Mucosa of rectum (tissue), 2 donors: ENCODE measurements around the gene CHST3.
A peak's percentile ranks its signal among the peaks of the same experiment; 100 is the strongest.
"Not testable (repeated sequence)": the region's sequence is repeated elsewhere in the genome, so short reads cannot be mapped to it uniquely, and the experiment has no call there.

Source experiments
- H3K27ac ChIP-seq, 2 donors: one replicate each; pipeline ENCODE4 v1.7.0; 2013; ENCODE audit warnings: inconsistent platforms in 2 of 2, low read depth in 2 of 2, low read length in 2 of 2
- H3K27me3 ChIP-seq, 2 donors: one replicate each; pipeline ENCODE4 v1.7.0; 2013; ENCODE audit warnings: low read length in 2 of 2; ENCODE audit not compliant: control insufficient read depth in 2 of 2, insufficient read depth in 2 of 2
- H3K36me3 ChIP-seq, 2 donors: one replicate each; pipeline ENCODE4 v1.7.0; 2013; ENCODE audit warnings: low read length in 2 of 2; ENCODE audit not compliant: control insufficient read depth in 2 of 2, insufficient read depth in 2 of 2
- H3K4me1 ChIP-seq, 2 donors: one replicate each; pipeline ENCODE4 v1.7.0; 2013; ENCODE audit warnings: low read length in 2 of 2, mild to moderate bottlenecking in 1 of 2; ENCODE audit not compliant: control insufficient read depth in 2 of 2, insufficient read depth in 2 of 2
- H3K4me3 ChIP-seq, 2 donors: one replicate each; pipeline ENCODE4 v1.7.0; 2013; ENCODE audit warnings: low read length in 2 of 2
- H3K9ac ChIP-seq, 2 donors: one replicate each; pipeline ENCODE4 v1.7.0; 2013; ENCODE audit warnings: low read length in 2 of 2, low read depth in 1 of 2, mild to moderate bottlenecking in 1 of 2
- H3K9me3 ChIP-seq, 2 donors: one replicate each; pipeline ENCODE4 v1.7.0; 2013; ENCODE audit warnings: low read length in 2 of 2; ENCODE audit not compliant: control insufficient read depth in 2 of 2
- donor health status: healthy.
- donor health status: Normal muscosa, but diverticular disease.

The CHST3 gene

DNA sequence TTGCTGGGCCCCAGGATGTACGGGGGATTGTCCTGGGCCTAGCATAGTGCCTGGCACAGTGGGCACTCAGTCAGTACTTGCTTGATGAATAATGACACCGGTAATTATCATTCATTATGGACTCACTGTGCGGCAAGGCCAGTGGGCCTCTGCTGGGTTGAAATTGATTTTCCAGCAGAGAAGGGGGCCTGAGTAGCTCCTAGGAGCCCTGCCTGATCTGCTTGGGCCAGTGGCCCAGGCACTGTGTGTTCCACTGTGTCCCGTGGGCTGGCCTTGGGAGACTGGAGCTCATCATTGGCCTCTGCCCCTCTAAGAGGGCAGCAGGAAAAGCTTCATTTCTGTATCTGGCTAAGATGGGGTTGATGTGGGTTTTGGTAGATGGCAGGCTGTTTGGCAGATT lies 1.4 kb downstream of the CHST3 start:
- H3K27ac ChIP-seq, result peak overlapping the region in 1 of 2 donors; percentile 26
- H3K9ac ChIP-seq, result peak overlapping the region; percentile 24 to 74
- H3K4me3 ChIP-seq, result peak overlapping the region; percentile 53 to 72
- no peaks in the 10 kb centered on the region for H3K9me3 ChIP-seq
- H3K36me3 ChIP-seq, result no peaks in the 10 kb centered on the region
- peaks cover 6 to 10% of the 10 kb centered on the region in 2 donors for H3K4me1 ChIP-seq
- peaks cover 13 to 23% of the 10 kb centered on the region in 2 donors for H3K27me3 ChIP-seq

DNA sequence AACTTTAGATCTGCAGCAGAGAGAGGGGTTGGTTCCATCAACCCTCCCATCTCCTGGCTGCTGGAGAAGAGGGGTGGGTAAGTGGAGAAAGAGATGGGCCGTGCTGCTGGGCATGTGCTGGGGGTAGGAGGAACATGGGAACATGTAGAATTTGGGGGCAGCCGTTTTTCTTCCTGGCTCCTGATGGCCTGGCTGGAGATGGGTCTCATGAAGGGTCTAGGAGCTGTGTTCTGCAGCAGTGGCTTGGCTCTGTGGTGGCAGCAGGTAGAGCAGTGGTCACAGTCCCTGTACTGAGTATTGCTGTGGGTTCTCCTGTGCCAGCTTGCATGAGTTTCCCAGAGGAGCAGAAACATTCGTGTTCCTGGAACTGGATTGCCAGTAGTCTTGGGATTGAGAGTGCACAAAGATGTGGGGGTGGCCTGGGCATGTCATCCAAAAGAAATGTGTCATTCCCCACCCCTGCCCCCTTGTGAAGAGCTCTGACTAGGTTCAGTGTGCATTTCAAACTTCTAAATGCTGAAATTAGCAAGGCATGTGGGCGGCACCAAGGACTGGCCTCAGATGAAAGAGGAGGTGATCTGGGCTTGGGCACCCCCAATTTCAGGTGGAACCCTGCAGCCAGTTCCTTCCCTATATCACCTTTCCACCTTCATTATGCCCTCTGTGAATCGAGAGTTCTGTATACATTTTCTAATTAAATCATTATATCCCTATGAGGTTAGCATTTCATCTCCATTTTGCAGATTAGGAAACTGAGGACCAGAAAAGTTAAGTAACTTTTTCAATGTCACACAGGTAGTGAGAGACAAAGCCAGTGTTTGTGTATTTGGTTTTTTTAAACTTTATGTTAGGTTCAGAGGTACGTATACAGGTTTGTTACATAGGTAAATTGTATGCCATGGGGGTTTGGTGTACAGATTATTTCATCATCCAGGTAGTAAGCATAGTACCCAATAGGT lies 2.1 kb downstream of the CHST3 start:
- no peak overlapping the region for H3K4me3 ChIP-seq
- no peak overlapping the region for H3K9ac ChIP-seq
- peaks cover 13 to 23% of the 10 kb centered on the region in 2 donors for H3K27me3 ChIP-seq
- H3K4me1 ChIP-seq, result peaks cover 6 to 12% of the 10 kb centered on the region in 2 donors
- H3K36me3 ChIP-seq, result no peaks in the 10 kb centered on the region
- H3K9me3 ChIP-seq, result no peaks in the 10 kb centered on the region
- no peak overlapping the region for H3K27ac ChIP-seq

DNA sequence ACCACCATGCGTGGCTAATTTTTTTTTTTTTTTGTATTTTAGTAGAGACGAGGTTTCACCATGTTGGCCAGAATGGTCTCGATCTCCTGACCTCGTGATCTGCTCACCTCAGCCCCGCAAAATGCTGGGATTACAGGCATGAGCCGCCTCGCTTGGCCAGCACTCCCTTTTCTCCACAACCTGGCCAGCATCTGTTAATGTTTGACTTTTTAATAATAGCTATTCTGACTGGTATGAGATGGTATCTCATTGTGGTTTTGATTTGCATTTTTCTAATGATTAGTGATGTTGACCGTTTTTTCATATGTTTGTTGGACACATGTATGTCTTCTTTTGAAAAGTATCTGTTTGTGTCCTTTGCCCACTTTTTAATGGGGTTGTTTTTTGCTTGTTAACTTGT lies 3.8 kb downstream of the CHST3 start:
- H3K36me3 ChIP-seq, H3K9me3 ChIP-seq, H3K9ac ChIP-seq, H3K4me3 ChIP-seq, H3K27ac ChIP-seq: not testable (repeated sequence)
- peaks cover 9 to 21% of the 10 kb centered on the region in 2 donors for H3K27me3 ChIP-seq
- peaks cover 6 to 12% of the 10 kb centered on the region in 2 donors for H3K4me1 ChIP-seq

DNA sequence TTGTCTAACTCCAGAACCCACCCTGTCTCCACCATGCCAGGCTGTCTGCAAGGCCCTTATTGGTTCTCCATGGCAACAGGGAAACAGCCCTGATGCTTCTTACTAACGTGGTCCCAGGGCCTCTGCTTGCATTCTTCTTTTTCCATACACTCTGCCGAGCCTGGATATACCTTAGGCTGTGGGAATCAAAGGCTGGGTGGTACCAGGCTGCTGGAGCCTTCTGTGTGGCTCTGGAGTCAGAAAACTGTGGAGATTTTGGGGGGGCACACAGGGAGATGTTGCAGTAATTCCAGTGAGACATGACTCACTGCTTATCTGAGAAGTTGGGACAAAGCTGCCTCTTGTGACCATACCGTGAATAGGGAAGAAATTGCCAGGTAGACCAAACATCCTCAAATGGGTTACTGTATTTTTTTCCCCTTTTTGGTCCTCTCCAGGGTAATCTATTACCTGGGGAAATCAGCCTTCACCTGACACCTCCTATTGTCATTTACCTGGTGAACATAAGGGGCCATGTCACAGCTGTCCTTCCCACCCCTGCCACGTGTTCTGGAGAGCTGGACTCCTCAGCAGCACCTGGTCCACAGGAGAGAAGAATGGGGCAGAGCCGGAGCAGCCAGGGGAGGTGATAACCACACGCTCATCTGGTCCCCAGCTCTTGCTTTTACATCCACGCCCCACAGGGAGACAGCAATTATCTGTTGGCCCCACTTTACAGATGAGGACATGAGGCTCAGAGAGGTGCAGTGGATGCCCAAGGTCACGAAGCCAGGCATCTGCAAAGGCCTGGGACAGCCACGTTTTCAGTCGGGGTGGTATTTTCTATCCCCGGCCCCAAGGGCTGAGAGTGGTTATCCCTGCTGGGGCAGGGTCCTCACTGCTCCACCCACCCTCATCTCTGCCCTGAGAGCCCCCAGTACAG lies 4.6 kb downstream of the CHST3 start:
- Histone ChIP-seq H3K4me3 (no peak overlapping the region), H3K9me3 (no peaks in the 10 kb centered on the region), H3K27ac (no peak overlapping the region), H3K9ac (no peak overlapping the region), H3K36me3 (no peaks in the 10 kb centered on the region), H3K4me1 (peaks cover 6 to 12% of the 10 kb centered on the region in 2 donors), H3K27me3 (peaks cover 9 to 16% of the 10 kb centered on the region in 2 donors)

DNA sequence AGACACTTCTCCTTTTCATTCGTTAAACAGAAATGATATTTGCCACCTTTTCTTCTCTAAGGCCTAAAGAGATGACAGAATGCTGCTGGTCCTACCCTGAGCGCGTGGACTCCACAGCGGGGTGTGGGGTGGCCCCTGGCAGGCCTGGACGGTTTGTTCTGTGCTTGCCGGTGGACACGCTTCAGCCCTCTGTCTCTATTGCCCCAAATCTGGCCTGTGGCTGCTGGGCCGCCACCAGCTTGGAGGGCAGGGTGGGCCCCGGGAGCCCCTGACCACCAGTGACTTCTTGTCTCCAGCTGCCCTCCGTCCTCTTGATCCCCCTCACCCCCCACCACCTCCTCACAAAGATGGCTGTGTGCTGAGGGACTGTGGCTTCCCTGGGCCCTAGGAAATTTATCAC lies 5.7 kb downstream of the CHST3 start:
- H3K4me1 ChIP-seq, result peaks cover under 1 to 9% of the 10 kb centered on the region in 2 donors
- no peak overlapping the region for H3K9ac ChIP-seq
- H3K27ac ChIP-seq, result no peak overlapping the region
- H3K9me3 ChIP-seq, result no peaks in the 10 kb centered on the region
- peaks cover 5 to 13% of the 10 kb centered on the region in 2 donors for H3K27me3 ChIP-seq
- no peaks in the 10 kb centered on the region for H3K36me3 ChIP-seq
- no peak overlapping the region for H3K4me3 ChIP-seq

DNA sequence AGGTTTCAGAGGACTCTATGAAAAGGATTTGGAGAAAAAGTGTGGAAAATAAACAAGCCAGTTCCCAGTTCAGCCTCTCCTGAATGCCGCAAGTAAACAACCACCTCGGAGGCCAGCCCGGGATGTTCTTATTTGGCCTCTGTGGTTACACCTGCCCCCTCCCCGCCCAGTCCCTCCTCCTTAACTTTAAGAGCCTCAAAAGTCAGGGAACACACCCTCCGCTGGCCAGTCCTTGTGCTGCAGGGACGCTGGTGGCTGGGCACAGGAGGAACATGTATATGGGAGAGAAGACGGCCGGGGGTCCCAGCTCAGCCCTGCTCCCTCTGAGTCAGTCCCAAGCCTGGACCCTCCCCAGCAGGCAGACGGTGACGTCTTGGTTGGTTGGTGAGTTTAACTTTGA lies 6.1 kb downstream of the CHST3 start:
- Histone ChIP-seq H3K27ac (no peak overlapping the region), H3K27me3 (peaks cover 1 to 11% of the 10 kb centered on the region in 2 donors), H3K9me3 (no peaks in the 10 kb centered on the region), H3K4me3 (no peak overlapping the region), H3K36me3 (no peaks in the 10 kb centered on the region), H3K9ac (no peak overlapping the region), H3K4me1 (peaks cover 1 to 11% of the 10 kb centered on the region in 2 donors)

DNA sequence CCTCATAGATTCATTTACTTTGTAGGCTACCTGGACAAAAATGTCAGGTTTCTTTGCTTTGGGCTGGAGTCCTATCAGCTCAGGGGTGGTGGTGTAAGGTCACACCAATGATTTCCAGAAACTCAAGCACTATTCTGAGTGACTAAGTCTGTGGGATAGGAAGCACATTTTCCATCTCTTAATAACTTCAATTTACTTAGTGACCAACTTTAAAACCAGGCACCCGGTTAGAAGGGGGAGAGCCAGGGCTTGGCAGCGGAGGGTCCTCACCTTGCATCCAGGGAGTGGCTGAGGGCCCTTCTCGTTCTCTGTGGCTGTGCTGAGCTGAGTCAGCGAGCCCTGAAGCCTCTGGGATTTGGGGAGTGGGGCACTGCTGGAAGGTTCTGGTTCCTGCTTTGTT lies 6.7 kb downstream of the CHST3 start:
- Histone ChIP-seq H3K27ac (no peak overlapping the region), H3K36me3 (no peaks in the 10 kb centered on the region), H3K27me3 (peaks cover 0 to 6% of the 10 kb centered on the region in 2 donors), H3K4me3 (no peak overlapping the region), H3K9me3 (no peaks in the 10 kb centered on the region), H3K9ac (no peak overlapping the region), H3K4me1 (peaks cover 7 to 17% of the 10 kb centered on the region in 2 donors)

DNA sequence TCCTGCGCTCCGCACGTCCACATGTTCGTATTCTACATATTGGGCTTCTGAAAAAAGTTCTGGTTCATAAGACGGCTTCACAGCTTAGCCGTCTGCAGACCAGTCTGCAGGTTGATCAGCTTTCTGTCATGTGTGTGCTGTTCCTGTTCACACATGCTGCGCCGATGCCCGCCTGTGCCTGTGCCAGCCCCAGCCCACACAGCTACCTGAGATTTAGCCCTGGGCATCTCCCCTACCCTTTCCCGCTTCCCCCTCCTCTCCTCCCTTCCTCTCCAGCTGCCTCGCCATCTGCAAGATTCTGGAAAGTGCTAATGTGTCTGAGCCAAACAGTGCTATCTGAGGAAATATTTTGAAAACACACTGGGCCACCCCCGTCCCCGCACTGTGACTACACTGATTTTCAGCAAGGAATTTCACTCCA lies 7.1 kb downstream of the CHST3 start:
- Histone ChIP-seq H3K27me3 (peaks cover 0 to 1% of the 10 kb centered on the region in 2 donors), H3K4me3 (no peak overlapping the region), H3K9ac (no peak overlapping the region), H3K4me1 (peaks cover 11 to 21% of the 10 kb centered on the region in 2 donors), H3K9me3 (no peaks in the 10 kb centered on the region), H3K27ac (no peak overlapping the region), H3K36me3 (no peaks in the 10 kb centered on the region)

DNA sequence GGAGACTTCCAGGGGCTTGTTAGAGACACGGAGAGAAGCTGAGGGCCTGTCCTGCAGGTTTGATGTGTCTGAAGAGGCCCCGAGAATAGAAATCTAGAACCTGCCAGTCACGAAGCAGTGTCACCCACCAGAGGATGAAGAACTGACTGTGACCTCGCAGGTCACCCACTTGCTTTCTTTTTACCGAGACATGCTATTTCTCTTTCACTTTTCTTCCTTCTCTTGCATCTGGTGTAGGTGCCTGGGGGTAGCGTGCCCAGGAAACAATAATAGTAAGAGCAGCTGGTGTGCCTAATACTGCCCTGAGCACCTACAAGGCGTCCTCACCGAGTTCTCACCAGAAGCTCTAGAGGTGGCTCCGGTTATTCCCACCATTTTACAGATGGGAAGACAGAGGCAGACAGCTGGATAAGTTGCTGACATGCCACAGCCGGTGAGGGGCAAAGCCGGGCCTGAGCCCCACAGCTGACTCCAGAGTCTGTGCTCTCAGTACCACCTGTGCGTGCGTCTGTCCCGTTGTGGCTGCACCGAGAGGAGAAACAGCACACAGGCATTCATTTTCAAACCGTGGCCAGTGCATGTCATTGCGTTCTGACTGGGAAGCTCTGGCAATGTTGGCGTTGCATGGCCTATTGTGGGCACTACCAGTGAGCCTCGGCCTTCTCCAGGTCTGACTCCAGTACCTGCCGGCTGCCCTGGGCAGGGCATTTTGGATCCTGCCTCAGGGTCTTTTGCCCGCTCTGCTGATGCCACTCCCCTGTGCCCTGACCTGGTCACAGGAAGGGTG lies 7.8 kb downstream of the CHST3 start:
- no peaks in the 10 kb centered on the region for H3K36me3 ChIP-seq
- H3K4me1 ChIP-seq, result peaks cover 12 to 22% of the 10 kb centered on the region in 2 donors
- no peaks in the 10 kb centered on the region for H3K9me3 ChIP-seq
- H3K27me3 ChIP-seq, result no peaks in the 10 kb centered on the region
- no peak overlapping the region for H3K27ac ChIP-seq
- no peak overlapping the region for H3K9ac ChIP-seq
- H3K4me3 ChIP-seq, result no peak overlapping the region
